GM12875 (cell line): Measurements from ENCODE around the gene OSBPL5.

ENCODE experiments used
- H3K4me3 ChIP-seq: one replicate; pipeline ENCODE4 v1.5.1; 2011; ENCODE audit warnings: low read depth, low read length, control low read depth
- CTCF ChIP-seq: IDR thresholded peaks from 2 replicates; pipeline ENCODE4 v1.5.1; 2011; ENCODE audit warnings: low read depth, mild to moderate bottlenecking, control low read depth, inconsistent platforms, low read length, moderate library complexity, borderline replicate concordance; ENCODE audit not compliant: insufficient read depth

Gene OSBPL5

DNA sequence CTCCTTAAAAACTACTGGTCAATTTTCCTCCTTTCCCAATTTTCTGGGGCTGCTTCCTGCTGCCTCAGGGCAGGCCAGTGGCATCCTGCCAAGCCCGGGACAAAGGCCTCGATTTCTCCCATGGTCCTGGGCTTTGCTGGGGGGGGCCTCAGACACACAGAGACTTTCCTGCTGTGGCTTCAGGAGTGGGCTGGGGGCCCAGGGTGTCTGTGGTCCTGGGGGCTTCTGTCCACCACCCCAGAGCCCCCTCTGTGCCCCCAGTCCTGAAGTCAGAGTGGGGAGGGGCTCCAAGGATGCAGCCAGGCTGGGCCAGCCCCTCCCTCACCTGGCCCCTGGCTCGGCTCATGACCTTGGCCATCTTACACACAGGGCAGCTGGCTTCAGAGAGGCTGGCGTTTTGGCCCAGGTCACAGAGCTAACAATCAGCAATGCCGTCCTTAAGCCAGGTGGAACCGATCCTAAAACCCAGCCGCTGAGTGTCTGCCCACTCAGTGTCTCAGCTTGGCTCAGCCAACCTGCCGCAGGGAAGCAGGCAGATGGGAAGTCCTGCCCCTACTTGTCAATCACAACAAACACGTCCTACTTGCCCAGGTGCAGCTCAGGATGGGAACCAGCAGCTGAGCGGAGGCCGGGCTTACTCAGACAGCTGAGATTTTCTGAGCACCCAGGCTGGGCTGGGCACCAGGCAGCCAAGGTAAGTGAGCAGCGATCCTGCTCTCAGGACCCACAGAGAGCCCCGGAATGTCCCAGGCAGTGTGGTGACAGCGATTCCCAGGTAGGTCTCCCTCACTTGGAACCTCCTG, 34.6 kb downstream of the OSBPL5 start:
- no peak for TF ChIP-seq CTCF
- H3K4me3 ChIP-seq = no peak overlapping the region

DNA sequence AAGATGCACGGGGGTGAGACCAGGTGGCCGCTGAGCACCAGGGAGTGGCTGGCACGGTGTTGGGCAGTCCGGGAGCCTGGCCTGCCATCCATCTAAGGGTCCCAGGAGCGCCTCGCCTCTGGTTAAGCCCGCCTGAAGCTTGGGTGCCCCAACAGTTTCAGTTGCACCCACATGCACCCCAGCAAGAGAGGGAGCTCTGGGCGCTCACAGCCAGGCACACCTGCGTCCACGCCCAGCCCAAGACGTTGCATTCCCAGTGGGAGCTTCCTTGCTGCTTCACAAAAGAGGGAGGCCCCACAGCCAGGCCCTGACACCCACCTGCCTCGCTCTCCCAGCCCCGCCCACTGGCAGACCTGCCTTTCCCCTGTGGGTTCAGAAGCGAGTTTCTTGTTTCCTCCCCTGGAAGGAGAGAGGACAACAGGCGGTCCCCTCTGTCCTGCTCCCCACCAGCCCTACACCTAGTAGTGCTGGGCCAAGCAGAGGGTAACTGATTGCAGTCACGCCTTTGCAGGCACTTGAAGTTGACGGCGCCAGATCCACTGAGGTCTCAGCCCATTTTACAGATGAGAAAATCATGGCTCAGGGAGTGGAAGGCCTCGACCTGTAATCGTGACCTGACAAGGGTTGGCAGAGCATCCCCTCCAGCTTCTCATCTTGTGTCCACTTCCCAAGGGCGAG, 35.4 kb downstream of the OSBPL5 start:
- H3K4me3 ChIP-seq = no peak overlapping the region
- no peak for TF ChIP-seq CTCF

DNA sequence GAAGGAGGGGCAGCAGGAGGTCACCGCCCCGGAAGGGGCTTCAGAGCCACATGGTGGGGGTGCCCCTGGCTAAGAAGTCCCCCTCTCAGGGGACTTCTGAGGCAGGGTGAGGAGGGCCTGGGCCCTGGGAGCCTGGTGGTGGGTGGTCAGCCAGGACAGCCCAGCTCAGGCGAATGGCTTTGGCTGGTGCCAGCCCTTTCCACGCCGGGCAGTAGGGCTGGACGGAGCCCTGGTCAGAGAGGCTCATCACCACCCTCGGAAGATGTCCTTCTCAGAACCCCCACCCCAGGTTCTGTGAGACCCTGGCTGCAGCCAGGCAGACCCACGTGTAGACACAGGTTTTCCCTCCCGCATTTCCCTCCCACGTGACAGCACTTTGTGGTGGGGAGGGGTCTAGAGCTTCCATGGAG, 35.9 kb downstream of the OSBPL5 start:
- no peak for TF ChIP-seq CTCF
- H3K4me3 ChIP-seq = no peak overlapping the region

DNA sequence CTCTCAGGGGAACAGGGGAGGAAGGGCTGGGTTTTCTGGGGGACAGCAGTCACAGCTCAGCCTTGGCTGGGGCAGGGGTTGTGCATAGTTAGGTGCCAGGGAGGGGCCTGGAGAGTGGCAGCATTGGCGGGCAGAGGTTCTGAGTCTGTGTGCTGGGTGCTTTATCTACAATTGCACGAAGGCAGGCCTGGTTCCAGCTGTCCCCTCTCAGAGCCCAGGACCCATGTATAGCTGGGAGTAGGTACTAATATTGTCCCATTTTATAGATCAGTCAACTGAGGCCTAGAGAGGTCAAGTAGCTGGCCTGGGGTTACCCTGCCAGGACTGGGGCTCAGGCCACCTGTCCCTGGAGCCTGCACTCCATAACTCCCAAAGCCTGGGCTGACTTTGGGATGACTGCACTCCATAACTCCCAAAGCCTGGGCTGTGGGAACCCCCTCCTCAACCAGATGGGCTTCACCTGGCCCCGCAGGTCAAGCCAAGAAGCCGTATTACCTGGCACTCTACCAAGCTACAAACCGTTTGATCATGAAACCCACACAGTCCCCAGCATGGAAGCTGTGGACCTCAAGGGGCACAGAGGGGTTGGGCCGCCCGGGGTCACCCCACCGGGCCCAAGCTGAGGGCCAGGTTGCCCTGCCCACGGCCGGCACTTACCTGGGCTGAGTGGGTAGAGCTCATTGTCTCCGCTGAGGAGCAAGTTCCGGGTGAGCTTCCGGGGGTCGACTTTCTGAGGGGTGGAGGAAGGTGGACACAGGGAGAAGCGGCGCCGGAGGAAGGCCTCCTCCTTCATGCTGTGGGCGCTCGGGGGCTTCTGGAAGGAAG, 36.5 kb downstream of the OSBPL5 start:
- no peak for TF ChIP-seq CTCF
- H3K4me3 ChIP-seq = no peak overlapping the region

- TF ChIP-seq CTCF = no peak
- no peak overlapping the region for H3K4me3 ChIP-seq
Measured at GRCh38 chr11:3127706-3128355, 37.3 kb downstream of the OSBPL5 start.

DNA sequence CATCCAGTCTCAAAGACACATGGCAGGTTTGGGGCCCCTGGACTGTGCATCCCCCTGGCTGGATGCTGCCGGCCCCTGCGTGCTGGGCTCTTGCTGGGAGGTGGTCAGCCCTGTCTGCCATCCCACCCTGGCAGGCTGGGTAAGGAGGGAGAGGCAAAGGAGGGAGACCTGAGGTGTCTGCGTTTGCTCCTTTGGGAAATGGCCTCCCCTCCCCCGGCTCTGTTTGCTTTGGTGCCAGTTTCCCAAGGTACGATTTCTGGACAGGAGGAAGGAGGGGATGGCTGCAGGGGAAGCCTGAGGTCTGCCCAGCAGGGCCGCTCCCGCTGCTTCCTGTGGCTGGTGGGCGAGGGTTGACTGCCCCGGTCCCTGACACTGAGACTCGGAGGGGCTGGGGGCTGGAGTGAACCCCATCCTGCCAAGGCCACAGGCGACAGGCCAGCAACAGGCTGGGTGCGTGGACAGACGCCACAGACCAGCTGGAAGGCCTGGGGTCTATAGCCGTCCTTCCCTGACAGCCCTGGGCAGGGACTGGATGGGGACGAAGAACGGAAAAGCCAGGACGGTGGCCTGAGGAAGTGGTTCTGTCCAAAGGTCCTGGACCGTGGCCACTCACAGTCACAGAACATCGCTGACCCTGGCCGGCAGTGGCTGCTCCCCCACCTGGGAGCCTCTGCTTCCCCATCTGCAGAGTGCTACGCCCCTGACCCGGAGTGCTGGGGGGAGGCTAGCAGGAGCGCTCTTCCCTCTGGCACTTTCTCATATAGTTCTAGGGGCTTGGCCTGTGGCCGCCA, 38.0 kb downstream of the OSBPL5 start:
- no peak for TF ChIP-seq CTCF
- no peak overlapping the region for H3K4me3 ChIP-seq
